GM18505 (cell line): ENCODE data around the gene EXOC7.

Source experiments
- ATAC-seq: cut with Tn5 transposase; IDR thresholded peaks from one replicate; pipeline ENCODE4 v1.9.1; 2021; ENCODE audit not compliant: unreplicated experiment
- POLR2A ChIP-seq: IDR thresholded peaks from 4 replicates; pipeline ENCODE4 v1.6.1; 2011; ENCODE audit warnings: borderline replicate concordance; ENCODE audit not compliant: insufficient read depth, insufficient read length; ENCODE audit errors: extremely low read depth

EXOC7 gene

DNA sequence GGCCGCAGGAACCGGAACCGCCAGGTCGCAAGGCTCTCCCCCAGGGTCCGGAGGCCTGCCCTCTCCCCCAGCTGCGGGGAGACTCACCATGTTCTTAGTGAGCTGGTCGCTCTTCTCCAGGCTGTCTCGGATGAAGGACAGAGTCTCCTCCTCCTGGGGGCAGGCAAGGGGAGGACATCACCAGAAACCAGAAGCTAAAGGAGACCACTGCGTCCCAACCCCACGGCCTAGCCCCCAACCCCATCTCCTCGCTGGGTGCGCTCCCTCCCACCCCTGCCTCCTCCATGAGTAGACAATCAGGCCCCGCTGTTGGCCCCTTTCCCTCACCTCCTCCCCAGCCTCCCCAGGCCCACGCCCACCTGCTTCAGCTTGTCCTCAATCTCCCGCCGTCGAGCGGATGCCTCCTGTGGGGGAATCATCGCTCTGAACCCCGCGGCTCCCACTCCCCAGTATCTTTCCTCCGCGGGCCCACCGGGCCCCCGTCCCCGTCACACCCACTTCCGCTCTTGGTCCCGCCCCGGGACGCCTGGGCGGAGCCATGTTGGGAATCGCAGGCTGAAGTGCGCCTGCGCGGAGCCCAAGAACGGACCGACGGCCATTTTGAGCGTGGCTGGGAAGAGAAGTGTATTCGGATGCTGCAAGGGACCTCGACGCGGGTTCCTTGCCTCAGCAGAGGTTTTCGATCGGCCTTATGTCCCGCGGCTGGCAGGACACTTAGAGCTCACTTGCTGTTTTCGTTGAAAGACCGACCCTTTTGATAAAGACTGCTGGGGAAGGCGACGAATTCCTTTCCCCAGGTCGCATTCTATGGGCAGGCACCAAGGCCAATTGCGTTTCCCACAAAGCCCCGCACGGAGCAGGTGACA, at the start of gene EXOC7:
Gene EXOC7 (minus strand): TSS at position 514 of the 866 bp plus-strand sequence. CDS start 95 bp downstream, at position 419.
- peak; percentile 71 for ATAC-seq
- TF ChIP-seq POLR2A, result peak; percentile 87

- no peak for TF ChIP-seq POLR2A
- no peak for ATAC-seq
These were observed 49.6 kb upstream of the EXOC7 start for GRCh38 chr17:76153202-76153601.

DNA sequence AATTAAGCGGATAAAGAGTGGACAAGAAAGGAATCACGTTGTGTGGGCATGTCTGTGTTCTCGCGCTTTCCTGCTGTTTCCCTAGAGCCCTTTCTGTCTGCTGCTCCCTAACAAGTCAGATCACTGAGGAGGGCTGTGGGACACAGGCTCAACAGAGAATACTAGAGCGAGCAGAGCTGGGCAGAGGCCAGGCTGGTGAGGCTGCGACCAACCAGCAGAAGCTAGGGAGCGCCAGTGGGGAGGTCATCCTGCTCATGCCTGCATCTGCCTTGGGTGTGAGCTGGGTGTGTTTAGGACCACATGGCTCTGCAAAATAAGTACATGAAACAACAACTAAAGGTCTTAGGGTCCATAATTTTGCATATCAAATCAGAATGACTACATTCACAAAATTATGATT, 49.0 kb upstream of the EXOC7 start:
- TF ChIP-seq POLR2A, result no peak

GRCh38 chr17:76151896-76152454, 48.4 kb upstream of the EXOC7 start:
- no peak for TF ChIP-seq POLR2A
- ATAC-seq, result no peak

More for the DNA sequence above, 49.0 kb upstream of the EXOC7 start:
- ATAC-seq, result no peak

- ATAC-seq, result no peak
- TF ChIP-seq POLR2A, result no peak
These were observed 47.4 kb upstream of the EXOC7 start for GRCh38 chr17:76150712-76151622.

DNA sequence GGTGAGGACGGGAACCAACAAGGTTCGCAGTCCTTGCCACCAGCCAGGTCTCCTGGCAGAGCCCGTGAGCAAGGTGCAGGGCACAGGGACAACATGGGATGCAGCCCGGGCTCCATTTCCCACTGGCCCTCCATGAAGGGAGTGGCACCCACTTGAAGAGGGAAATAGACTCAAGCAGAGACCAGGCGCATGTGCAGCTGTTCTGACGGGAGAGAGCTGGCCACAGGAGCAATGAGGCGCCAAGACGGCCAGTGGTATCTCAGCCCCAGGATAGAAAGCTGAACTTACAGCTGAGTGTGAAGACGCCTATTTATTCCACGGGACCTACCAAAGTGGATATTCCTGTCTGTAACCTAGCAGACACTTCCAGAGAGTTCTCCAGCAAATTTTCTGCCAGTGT, 45.6 kb upstream of the EXOC7 start:
- no peak for TF ChIP-seq POLR2A
- no peak for ATAC-seq

GRCh38 chr17:76148015-76148326, 44.4 kb upstream of the EXOC7 start:
- no peak for TF ChIP-seq POLR2A
- no peak for ATAC-seq

- no peak for ATAC-seq
- no peak for TF ChIP-seq POLR2A
These were observed 43.8 kb upstream of the EXOC7 start for GRCh38 chr17:76147211-76148014.

- no peak for ATAC-seq
- TF ChIP-seq POLR2A, result no peak
These were observed 42.7 kb upstream of the EXOC7 start for GRCh38 chr17:76146053-76146851.

DNA sequence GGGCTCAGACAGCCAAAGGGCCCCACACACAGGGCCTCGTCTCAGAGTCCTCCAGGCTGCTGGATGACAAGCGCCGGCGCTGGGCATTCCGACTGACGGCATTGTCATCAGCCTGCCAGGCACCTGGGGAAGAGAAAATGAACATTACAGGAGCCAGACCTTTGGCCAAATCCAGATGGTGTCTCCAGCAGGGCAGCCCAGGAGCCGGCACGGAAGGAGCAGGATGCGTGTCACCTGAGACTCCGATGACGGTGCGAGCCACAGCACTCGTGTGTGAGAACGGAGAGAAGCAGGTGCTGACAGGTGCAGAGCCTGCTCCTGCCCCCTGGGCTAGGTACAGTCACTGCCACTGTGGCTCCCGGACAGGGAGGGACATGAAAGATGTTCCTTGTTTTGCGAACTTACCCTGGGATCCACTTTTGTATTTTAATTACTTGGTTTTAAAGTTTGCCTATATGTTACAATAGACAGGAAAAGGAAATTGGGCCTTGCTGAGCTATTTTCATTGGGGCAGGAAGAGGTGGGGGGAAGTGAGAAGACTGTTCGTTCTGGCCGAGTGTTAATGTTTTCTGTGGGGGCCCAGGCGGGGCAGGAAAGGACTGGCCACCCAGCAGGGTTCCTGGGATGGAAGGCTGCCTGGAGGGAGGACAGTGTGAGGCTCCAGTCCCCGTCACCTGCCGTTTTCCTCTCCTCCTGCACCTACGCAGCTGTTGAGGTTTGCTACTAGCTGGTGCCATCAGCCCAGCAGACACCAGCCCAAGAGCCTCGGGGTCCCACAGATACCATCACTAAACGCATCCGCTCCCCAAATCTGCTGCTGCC, 41.9 kb upstream of the EXOC7 start:
- ATAC-seq, result no peak

DNA sequence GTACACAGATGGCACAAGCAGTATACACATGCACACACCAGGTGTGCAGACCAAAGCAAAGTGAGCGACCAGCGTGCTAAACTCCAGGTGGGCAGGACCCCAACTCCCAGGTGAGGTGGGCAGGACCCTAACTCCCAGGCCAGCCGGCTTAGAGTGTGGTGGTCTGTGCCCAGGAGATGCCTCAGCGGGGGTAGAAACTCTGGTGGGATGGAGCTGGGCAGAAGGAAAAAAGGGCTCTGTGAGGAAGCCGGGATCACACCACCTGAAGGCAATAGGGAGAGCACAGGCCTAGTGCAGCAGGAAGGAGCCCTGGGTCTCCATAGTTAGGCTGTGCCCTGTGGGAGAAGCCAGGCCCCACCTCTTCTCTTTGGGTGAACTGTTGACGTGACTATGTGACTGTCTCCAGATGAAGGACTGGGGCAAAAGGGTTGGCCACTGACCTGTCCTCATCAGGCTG, 39.0 kb upstream of the EXOC7 start:
- no peak for ATAC-seq
- TF ChIP-seq POLR2A, result no peak

More for the DNA sequence above, 41.9 kb upstream of the EXOC7 start:
- TF ChIP-seq POLR2A, result no peak
